Transverse colon (tissue), 4 donors: ENCODE data around the gene ARPC1B. TPM values are rescaled to one million over a fixed set of nuclear protein-coding genes. Genes with fewer than 3 reads are reported as not detected.

Experiments used
- total RNA-seq, 4 donors: library from RNA; depleted of rRNA; stranded (reverse); fragments of >200 nt; gene quantifications; one replicate each; pipeline ENCODE4 v1.1.0, GENCODE V29; 2016

ARPC1B gene
- total RNA-seq, 4 donors from 2014 or later: 138 to 346 (median 186) TPM

Other genes with a start within 250 kb of the ARPC1B start
- 10 to 100 TPM; 25.3 to 47.5 (median 36.5) TPM for gene SMURF1, start 230.6 kb upstream of the ARPC1B start, total RNA-seq
- under 1 TPM in 3 of 4 donors, not detected in 1; 0.60 to 0.82 (median 0.64) TPM for gene KPNA7, start 166.6 kb upstream of the ARPC1B start, total RNA-seq
- not detected for gene MYH16, start 101.9 kb upstream of the ARPC1B start, total RNA-seq
- gene ARPC1A, start 48.8 kb upstream of the ARPC1B start, total RNA-seq: 100 to 1,000 TPM; 104 to 186 (median 147) TPM
- gene PDAP1, start 33.9 kb downstream of the ARPC1B start, total RNA-seq: 10 to 100 TPM; 27.7 to 54.9 (median 49.9) TPM
- gene BUD31, start 34.2 kb downstream of the ARPC1B start, total RNA-seq: 100 to 1,000 TPM in 1 of 4 donors, 10 to 100 TPM in 2, 1 to 10 TPM in 1; 5.0 to 167 (median 50.1) TPM
- gene PTCD1, start 64.1 kb downstream of the ARPC1B start, total RNA-seq: 10 to 100 TPM in 1 of 4 donors, 1 to 10 TPM in 3; 1.8 to 38.2 (median 5.5) TPM
- 10 to 100 TPM; 20.7 to 65.5 (median 24.8) TPM for gene CPSF4, start 64.2 kb downstream of the ARPC1B start, total RNA-seq
- 1,000 to 10,000 TPM in 1 of 4 donors, 100 to 1,000 TPM in 2, 10 to 100 TPM in 1; 61.3 to 1,017 (median 295) TPM for gene ATP5MF, start 91.4 kb downstream of the ARPC1B start, total RNA-seq
- 10 to 100 TPM; 17.2 to 30.7 (median 20.1) TPM for gene ZNF789, start 98.2 kb downstream of the ARPC1B start, total RNA-seq
- gene ZNF394, start 125.6 kb downstream of the ARPC1B start, total RNA-seq: 10 to 100 TPM; 24.5 to 48.7 (median 38.5) TPM
- gene ZKSCAN5, start 129.9 kb downstream of the ARPC1B start, total RNA-seq: 1 to 10 TPM; 4.5 to 8.7 (median 5.9) TPM
- 1 to 10 TPM in 2 of 4 donors, under 1 TPM in 1, not detected in 1; 0.40 to 4.2 (median 4.1) TPM for gene FAM200A, start 177.4 kb downstream of the ARPC1B start, total RNA-seq
- gene ZNF655, start 183.9 kb downstream of the ARPC1B start, total RNA-seq: 100 to 1,000 TPM; 153 to 304 (median 226) TPM
- gene TMEM225B, start 223.5 kb downstream of the ARPC1B start, total RNA-seq: 1 to 10 TPM in 1 of 4 donors, under 1 TPM in 1, not detected in 2; 0.68 to 1.6 TPM
- 10 to 100 TPM; 14.6 to 58.7 (median 18.1) TPM for gene ZSCAN25, start 242.2 kb downstream of the ARPC1B start, total RNA-seq